ENCODE results near the gene CCR9. TPM values are rescaled to one million over a fixed set of nuclear protein-coding genes. Genes with fewer than 3 reads are reported as not detected.

CCR9 gene
- total and polyA plus RNA-seq, 2 experiments from 2014 or later: not detected

DNA sequence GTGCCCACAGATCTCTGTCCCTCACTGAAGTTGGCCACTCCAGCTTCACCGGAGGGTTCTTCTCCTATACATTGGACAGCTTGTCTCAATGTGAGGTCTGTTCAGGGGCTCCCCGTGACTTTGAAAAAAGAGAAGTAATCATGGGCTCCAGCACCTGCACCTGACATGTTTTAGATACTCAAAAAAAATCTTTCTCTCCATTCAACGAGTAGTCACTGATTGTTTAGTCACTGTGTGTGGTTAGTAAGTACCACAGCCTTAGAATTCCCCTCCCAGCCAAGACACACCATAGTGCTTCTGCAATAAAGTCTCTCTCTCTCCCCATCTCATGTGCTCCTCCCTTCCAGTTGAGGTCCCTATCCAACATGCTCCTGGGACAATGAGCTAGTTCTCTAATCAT lies 18.6 kb downstream of the CCR9 start:
- Histone ChIP-seq H3K4me2 (ENCODE audit: unreplicated experiment) (no peak overlapping the region), H3K9me3 (ENCODE audit: low read depth) (no peaks in the 10 kb centered on the region), H2AFZ (no peak overlapping the region), H3K27me3 (replicated peaks; ENCODE audit: insufficient read depth) (0 out of 2 replicates have a peak, but pooled peaks cover 7% of the 10 kb centered on the region), H3K9ac (no peak overlapping the region), H3K79me2 (ENCODE audit: insufficient read depth) (no peaks in the 10 kb centered on the region), H3K27ac (no peak overlapping the region), H3K4me3 (no peak overlapping the region), H3K9me2 (ENCODE audit: insufficient read depth) (no peaks in the 10 kb centered on the region), H3F3A (ENCODE audit: insufficient read depth) (peaks cover 7% of the 10 kb centered on the region; the same call in 1 of the 2 replicates), H4K20me1 (ENCODE audit: insufficient read depth) (no peaks in the 10 kb centered on the region), H3K36me3 (ENCODE audit: low read depth) (no peaks in the 10 kb centered on the region), H3K4me1 (ENCODE audit: insufficient read depth) (peaks cover 21% of the 10 kb centered on the region)
- no peak for DNase-seq
- in situ Hi-C loops (cut with MboI): no loop called here
- no peak for TF ChIP-seq EZH2 (IDR thresholded peaks at IDR 0.05; ENCODE audit: insufficient read depth, poor library complexity, severe bottlenecking)
- no peak for TF ChIP-seq EZH2phosphoT487 (IDR thresholded peaks at IDR 0.05; ENCODE audit: insufficient read depth, low read depth)
- whole genome bisulfite sequencing, 2 experiments (ENCODE audit: low coverage in 1 of 2, low lambda C conversion rate in 2 of 2, missing lambda C conversion rate in 2 of 2): 64 to 65% methylated on average over 3 of the region's 3 CpGs

DNA sequence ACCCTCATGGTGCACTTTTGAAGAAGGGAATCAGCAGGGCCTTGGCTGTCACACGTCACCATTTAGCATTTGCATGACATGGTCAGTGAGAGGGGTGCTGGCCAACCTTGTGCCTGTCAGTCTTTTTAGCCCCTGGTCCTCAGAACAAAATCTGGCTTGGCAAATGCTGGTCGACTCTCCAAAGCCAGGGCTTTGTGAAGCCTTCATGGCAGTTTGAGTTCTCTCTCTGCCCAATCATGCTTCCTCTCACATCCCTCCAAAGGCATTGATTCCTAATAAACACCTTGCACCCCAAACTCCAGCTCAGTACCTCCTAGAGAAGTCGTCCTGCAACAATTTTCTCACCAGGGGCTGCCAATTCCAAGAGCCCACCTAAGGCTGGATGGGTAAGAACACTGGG lies 19.4 kb downstream of the CCR9 start:
- TF ChIP-seq EZH2phosphoT487 (IDR thresholded peaks at IDR 0.05; ENCODE audit: insufficient read depth, low read depth) (no peak), EZH2 (IDR thresholded peaks at IDR 0.05; ENCODE audit: insufficient read depth, poor library complexity, severe bottlenecking) (no peak)
- in situ Hi-C loops (cut with MboI): no loop called here
- no peak overlapping the region for H2AFZ ChIP-seq
- H3K79me2 ChIP-seq (ENCODE audit: insufficient read depth): no peaks in the 10 kb centered on the region
- DNase-seq: no peak
- no peak overlapping the region for H3K4me3 ChIP-seq
- peaks cover 7% of the 10 kb centered on the region; the same call in 1 of the 2 replicates for H3F3A ChIP-seq (ENCODE audit: insufficient read depth)
- H3K9me3 ChIP-seq (ENCODE audit: low read depth): no peaks in the 10 kb centered on the region
- no peaks in the 10 kb centered on the region for H4K20me1 ChIP-seq (ENCODE audit: insufficient read depth)
- no peak overlapping the region for H3K27ac ChIP-seq
- WGBS, 2 experiments (ENCODE audit: low coverage in 1 of 2, low lambda C conversion rate in 2 of 2, missing lambda C conversion rate in 2 of 2): 60 to 69% methylated on average over 3 of the region's 3 CpGs
- H3K4me1 ChIP-seq (ENCODE audit: insufficient read depth): peaks cover 21% of the 10 kb centered on the region
- no peak overlapping the region for H3K9ac ChIP-seq
- H3K9me2 ChIP-seq (ENCODE audit: insufficient read depth): no peaks in the 10 kb centered on the region
- no peaks in the 10 kb centered on the region for H3K36me3 ChIP-seq (ENCODE audit: low read depth)
- no peak overlapping the region for H3K4me2 ChIP-seq (ENCODE audit: unreplicated experiment)
- H3K27me3 ChIP-seq (replicated peaks; ENCODE audit: insufficient read depth): 0 out of 2 replicates have a peak, but pooled peaks cover 7% of the 10 kb centered on the region

DNA sequence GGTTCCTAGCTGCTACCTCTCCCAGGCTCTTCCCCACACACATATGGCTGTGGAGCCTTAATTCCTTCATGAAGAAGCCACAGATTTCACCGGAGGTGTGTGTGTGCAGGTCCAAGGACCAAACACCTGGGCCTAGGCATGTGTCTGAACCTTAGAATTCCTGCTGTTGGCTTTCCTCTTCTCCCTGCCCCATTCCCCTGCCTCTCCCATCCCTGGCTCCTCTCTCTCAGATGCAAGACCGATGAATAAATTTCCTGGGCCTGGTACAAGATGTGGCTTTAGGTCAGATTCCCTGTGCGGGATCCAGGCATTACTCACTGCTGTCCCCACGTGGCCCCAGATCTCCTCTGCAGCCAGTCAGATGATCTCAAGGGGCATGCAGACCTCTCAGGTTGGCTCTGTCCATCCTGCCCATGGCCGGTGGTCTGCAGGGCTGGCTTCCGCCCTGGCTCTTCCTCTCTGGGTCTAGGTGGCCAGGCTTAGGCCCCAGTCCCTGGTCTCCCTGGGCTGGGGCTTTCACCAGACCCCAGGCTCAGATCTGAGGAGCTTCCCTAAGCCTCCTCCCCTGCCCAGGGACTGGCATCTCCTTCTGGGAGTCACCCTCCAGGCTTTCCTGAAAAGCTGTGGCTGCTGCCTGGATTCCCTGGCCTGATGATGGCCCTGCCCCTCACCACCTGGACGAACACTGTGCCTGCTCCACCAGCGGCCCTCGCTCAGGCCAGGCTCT lies 20.5 kb downstream of the CCR9 start:
- Histone ChIP-seq H3K27me3 (replicated peaks; ENCODE audit: insufficient read depth) (0 out of 2 replicates have a peak, but pooled peaks cover 2% of the 10 kb centered on the region), H4K20me1 (ENCODE audit: insufficient read depth) (no peaks in the 10 kb centered on the region), H3K9me3 (ENCODE audit: low read depth) (no peaks in the 10 kb centered on the region), H3K4me2 (ENCODE audit: unreplicated experiment) (peak overlapping the region; percentile 44), H3K9ac (peak overlapping the region; percentile 65), H3K79me2 (ENCODE audit: insufficient read depth) (no peaks in the 10 kb centered on the region), H3K36me3 (ENCODE audit: low read depth) (no peaks in the 10 kb centered on the region), H3K9me2 (ENCODE audit: insufficient read depth) (no peaks in the 10 kb centered on the region), H3F3A (ENCODE audit: insufficient read depth) (peaks cover 7% of the 10 kb centered on the region; the same call in 1 of the 2 replicates), H3K4me1 (ENCODE audit: insufficient read depth) (peaks cover 21% of the 10 kb centered on the region), H3K4me3 (no peak overlapping the region), H3K27ac (peak overlapping the region; percentile 77), H2AFZ (no peak overlapping the region)
- no peak for TF ChIP-seq EZH2phosphoT487 (IDR thresholded peaks at IDR 0.05; ENCODE audit: insufficient read depth, low read depth)
- TF ChIP-seq EZH2 (IDR thresholded peaks at IDR 0.05; ENCODE audit: insufficient read depth, poor library complexity, severe bottlenecking): no peak
- in situ Hi-C loops (cut with MboI): no loop called here
- peak; percentile 92 for DNase-seq
- WGBS, 2 experiments (ENCODE audit: low coverage in 1 of 2, low lambda C conversion rate in 2 of 2, missing lambda C conversion rate in 2 of 2): 60 to 62% methylated on average over 9 of the region's 9 CpGs

DNA sequence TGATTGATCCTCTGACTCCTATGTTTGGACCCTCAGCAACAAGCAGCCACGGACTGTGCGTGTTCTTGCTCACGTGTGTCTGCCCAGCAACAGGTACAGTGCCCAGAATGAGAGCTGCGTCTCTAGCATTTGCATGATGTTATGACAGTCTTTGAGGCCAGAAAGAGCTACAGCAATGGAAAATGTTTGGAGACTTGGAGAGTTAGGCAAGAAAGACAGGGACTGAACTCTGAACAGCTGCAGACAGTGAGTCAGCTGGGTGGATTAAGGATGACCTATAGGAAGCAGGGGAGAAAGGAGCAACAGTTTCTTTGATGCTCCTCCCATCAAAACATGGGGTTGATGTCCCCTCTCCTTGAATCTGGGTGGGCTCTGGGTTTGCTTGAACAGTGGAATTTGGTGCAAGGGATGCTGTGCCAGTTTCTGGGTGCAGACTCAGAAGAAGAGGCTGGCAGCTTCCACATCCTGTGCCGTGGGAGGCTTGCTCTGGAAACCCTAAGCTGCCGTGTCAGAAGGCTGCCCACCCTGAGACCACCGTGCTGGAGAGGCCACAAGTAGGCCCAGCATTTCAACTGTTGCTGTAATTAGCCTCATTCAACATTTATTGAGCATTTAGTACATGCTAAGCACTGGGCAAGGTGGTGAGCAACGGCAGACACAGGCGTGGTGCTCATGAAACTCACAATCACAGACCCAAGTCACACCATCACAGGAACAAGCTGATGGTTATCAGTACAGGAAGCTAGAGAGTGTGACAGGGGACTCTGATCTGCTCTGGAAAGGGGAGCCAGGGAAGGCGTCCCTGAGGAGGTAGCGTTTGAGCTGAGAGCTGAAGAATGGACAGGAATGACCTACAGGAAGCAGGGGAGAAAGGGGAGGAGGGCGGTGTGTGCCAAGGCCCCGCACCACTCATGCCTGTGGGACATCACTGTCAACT lies 21.7 kb downstream of the CCR9 start:
- no peak overlapping the region for H3K4me3 ChIP-seq

More for the DNA sequence above, 21.7 kb downstream of the CCR9 start:
- peak overlapping the region; percentile 77 for H3K27ac ChIP-seq
- H4K20me1 ChIP-seq (ENCODE audit: insufficient read depth): no peaks in the 10 kb centered on the region
- H3K79me2 ChIP-seq (ENCODE audit: insufficient read depth): no peaks in the 10 kb centered on the region
- H3K36me3 ChIP-seq (ENCODE audit: low read depth): no peaks in the 10 kb centered on the region
- H3K4me1 ChIP-seq (ENCODE audit: insufficient read depth): peaks cover 21% of the 10 kb centered on the region
- peak overlapping the region; percentile 29 for H2AFZ ChIP-seq
- H3K9me2 ChIP-seq (ENCODE audit: insufficient read depth): no peaks in the 10 kb centered on the region
- H3K9ac ChIP-seq: peak overlapping the region; percentile 65
- in situ Hi-C loops (cut with MboI): no loop called here
- no peaks in the 10 kb centered on the region for H3K9me3 ChIP-seq (ENCODE audit: low read depth)
- no peaks in the 10 kb centered on the region for H3K27me3 ChIP-seq (replicated peaks; ENCODE audit: insufficient read depth)
- peaks cover 7% of the 10 kb centered on the region; the same call in 1 of the 2 replicates for H3F3A ChIP-seq (ENCODE audit: insufficient read depth)
- peak; percentile 92 for DNase-seq
- WGBS, 2 experiments (ENCODE audit: low coverage in 1 of 2, low lambda C conversion rate in 2 of 2, missing lambda C conversion rate in 2 of 2): 46 to 55% methylated on average over 13 of the region's 13 CpGs
- peak overlapping the region; percentile 44 for H3K4me2 ChIP-seq (ENCODE audit: unreplicated experiment)
- no peak for TF ChIP-seq EZH2 (IDR thresholded peaks at IDR 0.05; ENCODE audit: insufficient read depth, poor library complexity, severe bottlenecking)

Measured in GM23248 (cell line).